Hepatocyte (in vitro differentiated cells): ENCODE results near the gene FLAD1.

Experiments
- CTCF ChIP-seq: fragments of 200-600 bp; sonication (generic); IDR thresholded peaks from 2 replicates; pipeline ENCODE4 v1.5.1; 2016; ENCODE audit warnings: antibody characterized with exemption, mild to moderate bottlenecking; ENCODE audit not compliant: poor library complexity
- EZH2 ChIP-seq: fragments of 200-600 bp; sonication (generic); IDR thresholded peaks from 2 replicates; pipeline ENCODE4 v1.6.1; 2016; ENCODE audit warnings: antibody characterized with exemption, mild to moderate bottlenecking, borderline replicate concordance

- no peak for TF ChIP-seq CTCF
- no peak for TF ChIP-seq EZH2
These were observed 54.8 kb downstream of the FLAD1 start for GRCh38 chr1:155037851-155038441.
